C1 segment of cervical spinal cord (tissue), 14 donors: ENCODE results near the gene SEC24C.
"Not testable (repeated sequence)": the region's sequence is repeated elsewhere in the genome, so short reads cannot be mapped to it uniquely, and the experiment has no call there.

Experiments used
- DNase-seq, 14 donors: peaks; one replicate each; lab custom pipeline; 2025; lab: John Stamatoyannopoulos, UW

Gene SEC24C

GRCh38 chr10:73732426-73732825, 11.7 kb upstream of the SEC24C start:
- no peak for DNase-seq

- no peak for DNase-seq
Measured at GRCh38 chr10:73732931-73733623, 11.1 kb upstream of the SEC24C start.

- DNase-seq: no peak
Measured at GRCh38 chr10:73734028-73734720, 10.0 kb upstream of the SEC24C start.

GRCh38 chr10:73734796-73735305, 9.3 kb upstream of the SEC24C start:
- no peak for DNase-seq

- not testable (repeated sequence) for DNase-seq
Measured at GRCh38 chr10:73740501-73741254, 3.5 kb upstream of the SEC24C start.

- DNase-seq: no peak
Measured at GRCh38 chr10:73742454-73742734, 1.8 kb upstream of the SEC24C start.

GRCh38 chr10:73743327-73743904, 756 bp upstream of the SEC24C start:
- DNase-seq: no peak

- DNase-seq: peak in 1 of 14 donors; percentile 25
Measured at GRCh38 chr10:73744664-73744975, 448 bp downstream of the SEC24C start.

GRCh38 chr10:73746721-73747120, 2.5 kb downstream of the SEC24C start:
- DNase-seq: no peak

- DNase-seq: no peak
Measured at GRCh38 chr10:73750819-73751218, 6.6 kb downstream of the SEC24C start.

- DNase-seq: no peak
Measured at GRCh38 chr10:73756183-73756582, 12.0 kb downstream of the SEC24C start.

GRCh38 chr10:73758704-73759511, 14.7 kb downstream of the SEC24C start:
- DNase-seq: no peak

- no peak for DNase-seq
Measured at GRCh38 chr10:73759512-73760115, 15.4 kb downstream of the SEC24C start.

GRCh38 chr10:73761781-73762180, 17.6 kb downstream of the SEC24C start:
- no peak for DNase-seq

GRCh38 chr10:73762915-73763314, 18.7 kb downstream of the SEC24C start:
- DNase-seq: no peak

GRCh38 chr10:73763343-73763742, 19.2 kb downstream of the SEC24C start:
- DNase-seq: no peak

GRCh38 chr10:73765066-73765465, 20.9 kb downstream of the SEC24C start:
- DNase-seq: no peak

- no peak for DNase-seq
Measured at GRCh38 chr10:73768881-73769280, 24.7 kb downstream of the SEC24C start.

GRCh38 chr10:73769396-73769795, 25.2 kb downstream of the SEC24C start:
- no peak for DNase-seq

- peak in 1 of 14 donors; percentile 34 for DNase-seq
Measured at GRCh38 chr10:73771722-73772280, 27.6 kb downstream of the SEC24C start.
